ENCODE results near the gene SPATA18. TPM values are rescaled to one million over a fixed set of nuclear protein-coding genes. Genes with fewer than 3 reads are reported as not detected.
"Not testable (repeated sequence)": the region's sequence is repeated elsewhere in the genome, so short reads cannot be mapped to it uniquely, and the experiment has no call there.

SPATA18 gene
- polyA plus RNA-seq, 3 donors: 1.3 to 1.7 (median 1.5) TPM

DNA sequence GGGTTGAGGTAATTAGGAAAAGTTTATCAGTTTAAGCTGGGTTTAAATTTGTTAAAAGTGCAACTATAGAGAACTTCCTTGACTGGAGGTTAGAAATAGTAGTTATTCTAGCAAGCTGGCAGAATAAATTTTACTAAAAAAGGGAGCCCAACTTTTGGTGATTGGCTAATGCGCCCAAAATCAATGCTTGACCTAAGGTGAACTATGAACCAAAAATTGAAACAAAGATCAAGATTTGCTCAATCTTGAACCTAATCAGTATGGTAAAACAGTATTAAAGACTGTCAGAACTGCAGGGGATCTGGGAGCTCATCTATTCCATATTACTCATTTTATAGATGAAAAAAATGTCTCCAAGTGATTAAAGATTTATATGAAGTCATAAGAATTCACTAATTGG lies 6.1 kb upstream of the SPATA18 start:
- DNase-seq (ENCODE audit: extremely low read depth in 1 of 11, low read depth in 9 of 11, low spot score in 4 of 11): no peak

DNA sequence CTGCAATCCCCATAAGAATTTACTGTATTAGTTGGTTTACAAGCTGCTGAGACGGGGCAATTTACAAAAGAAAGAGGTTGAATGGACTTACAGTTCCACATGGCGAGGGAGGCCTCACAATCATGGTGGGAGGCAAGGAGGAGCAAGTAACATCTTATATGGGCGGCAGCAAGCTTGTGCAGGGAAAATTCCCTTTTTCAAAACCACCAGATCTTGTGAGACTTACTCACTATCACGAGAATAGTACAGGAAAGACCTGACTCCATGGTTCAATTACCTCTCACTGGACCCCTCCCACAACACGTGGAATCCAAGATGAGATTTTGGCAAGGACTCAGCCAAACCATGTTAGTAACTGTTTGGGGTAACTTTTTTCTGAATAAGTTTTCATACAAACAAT lies 1.8 kb upstream of the SPATA18 start:
- DNase-seq (ENCODE audit: extremely low read depth in 1 of 11, low read depth in 9 of 11, low spot score in 4 of 11): no peak

DNA sequence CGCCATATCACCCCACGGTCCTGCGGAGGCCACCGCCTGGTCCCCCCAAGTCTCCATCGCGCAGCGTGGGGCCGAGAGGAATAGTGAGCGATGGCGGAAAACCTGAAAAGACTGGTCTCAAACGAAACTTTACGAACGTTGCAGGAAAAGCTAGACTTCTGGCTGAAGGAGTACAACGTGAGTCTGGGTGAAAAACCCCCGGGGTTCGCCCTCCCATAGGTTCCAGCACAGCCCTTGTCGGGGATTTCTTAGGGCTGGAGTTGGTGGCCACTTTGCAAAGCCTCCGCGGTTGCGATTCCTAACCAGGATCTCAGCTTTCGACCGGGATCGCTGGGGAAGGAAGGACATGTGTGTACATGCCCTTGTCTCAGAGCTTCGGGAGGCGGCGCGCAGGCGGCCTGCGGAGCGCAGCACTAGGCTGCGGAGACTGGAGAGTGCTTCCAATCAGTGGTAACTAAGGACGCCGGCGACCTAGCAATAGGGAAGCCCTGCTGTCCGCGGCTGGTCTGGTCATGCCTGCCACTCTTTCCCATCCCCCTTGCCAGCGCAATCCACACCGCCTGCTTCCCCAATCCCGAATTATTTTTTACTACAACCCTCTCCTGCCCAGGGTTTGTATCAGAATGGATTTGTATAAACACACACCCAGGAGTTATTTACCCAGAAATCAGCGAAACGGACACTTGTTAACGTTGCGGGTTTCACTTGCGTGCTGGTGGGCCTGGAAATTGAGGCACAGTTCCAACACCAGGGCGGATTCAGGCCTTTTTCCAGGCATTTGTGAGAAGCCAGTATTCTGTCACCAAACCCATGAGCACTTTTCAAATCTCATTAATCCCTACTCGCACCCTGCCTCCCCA lies 741 bp downstream of the SPATA18 start:
- DNase-seq (ENCODE audit: extremely low read depth in 1 of 11, low read depth in 9 of 11, low spot score in 4 of 11): peak in 5 of 11 donors; percentile 46 to 51 (median 49)

DNA sequence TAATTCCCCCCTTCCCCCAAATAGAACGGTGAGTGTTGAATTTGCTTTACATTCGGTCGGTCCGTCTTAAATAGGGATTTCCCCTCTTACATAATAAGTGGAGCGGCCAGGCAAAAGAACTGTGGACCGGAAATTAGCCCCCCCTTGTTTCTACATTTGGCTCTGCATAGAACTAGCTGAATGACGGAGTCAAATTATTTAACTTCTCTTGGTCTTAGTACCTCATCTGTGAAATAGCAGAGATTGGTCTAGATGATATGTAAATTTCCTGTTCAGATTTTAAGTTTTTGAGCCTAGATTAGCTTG lies 1.3 kb downstream of the SPATA18 start:
- DNase-seq (ENCODE audit: extremely low read depth in 1 of 11, low read depth in 9 of 11, low spot score in 4 of 11): no peak

DNA sequence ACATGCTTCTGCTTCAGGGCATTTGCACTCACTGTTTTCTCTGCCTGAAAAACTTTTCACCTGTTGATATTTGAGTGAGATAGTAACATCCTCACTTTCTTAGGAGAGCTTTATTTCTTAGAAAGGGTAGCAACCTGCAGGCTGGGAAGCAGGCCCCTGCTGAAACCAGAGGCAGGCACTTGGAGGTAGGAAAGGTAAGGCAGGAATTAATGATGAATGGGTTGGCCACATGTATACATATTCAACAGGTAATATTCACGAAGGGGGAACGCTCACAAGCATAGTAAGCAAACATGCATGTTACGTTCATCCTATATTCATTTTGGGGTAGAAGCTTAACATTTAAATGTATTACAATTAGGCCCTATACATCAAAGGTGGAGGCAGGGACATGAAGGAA lies 3.1 kb downstream of the SPATA18 start:
- no peak for DNase-seq (ENCODE audit: extremely low read depth in 1 of 11, low read depth in 9 of 11, low spot score in 4 of 11)

DNA sequence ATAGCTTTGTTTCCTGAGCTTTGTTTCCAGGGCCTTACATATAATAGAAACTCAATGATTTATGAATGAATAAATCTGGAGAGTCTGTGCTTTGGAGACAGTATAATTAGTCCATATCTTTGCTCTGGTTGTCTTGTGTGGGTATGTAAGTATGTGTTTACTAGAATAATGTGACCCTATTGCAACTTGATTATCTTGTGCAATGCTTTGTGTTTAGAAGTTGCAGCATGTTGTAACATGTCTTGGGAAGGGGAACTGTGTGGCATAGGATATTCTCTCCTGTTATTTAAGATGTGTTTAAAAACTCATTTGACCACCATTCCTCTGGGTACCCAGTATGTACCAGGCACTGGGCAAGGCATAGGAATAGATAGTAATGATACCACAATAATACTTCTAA lies 6.1 kb downstream of the SPATA18 start:
- no peak for DNase-seq (ENCODE audit: extremely low read depth in 1 of 11, low read depth in 9 of 11, low spot score in 4 of 11)

DNA sequence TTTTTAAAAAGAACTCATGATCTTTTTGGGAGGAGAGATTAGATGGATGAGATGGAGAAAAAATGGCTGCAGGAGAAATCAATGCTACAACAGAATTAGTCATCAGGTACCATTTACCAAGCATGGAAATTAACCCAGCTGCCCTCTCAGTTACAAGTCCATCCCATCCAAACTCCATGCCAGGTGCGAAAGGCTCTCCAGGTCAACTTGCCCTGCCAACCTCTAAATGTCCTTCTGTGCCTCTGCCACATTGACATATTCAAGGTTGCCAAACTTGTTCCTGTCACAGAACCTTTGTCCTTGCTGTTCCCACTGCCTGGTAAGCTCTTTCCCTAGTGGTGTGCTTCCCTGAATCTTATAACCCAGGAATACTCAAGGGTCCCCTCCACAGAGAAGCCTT lies 7.2 kb downstream of the SPATA18 start:
- DNase-seq (ENCODE audit: extremely low read depth in 1 of 11, low read depth in 9 of 11, low spot score in 4 of 11): no peak

DNA sequence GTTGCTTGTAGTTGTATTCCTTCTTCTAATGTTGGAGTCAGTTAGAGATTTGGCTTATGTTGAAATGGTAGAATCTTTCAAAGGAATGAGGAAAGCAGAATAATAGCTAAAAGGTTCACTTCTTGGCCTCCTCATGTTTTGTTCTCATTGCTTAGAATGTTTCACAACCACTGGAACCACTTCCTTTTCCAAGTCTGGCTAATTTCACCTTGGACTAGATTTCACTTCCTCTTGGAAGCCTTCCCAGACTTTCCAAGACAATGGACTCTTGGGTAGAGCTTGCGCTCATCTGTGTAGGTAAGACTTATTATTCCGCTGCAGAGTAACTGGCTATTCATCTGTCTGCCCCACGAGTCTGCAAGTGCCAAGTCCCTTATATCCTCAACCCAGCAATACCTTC lies 8.3 kb downstream of the SPATA18 start:
- no peak for DNase-seq (ENCODE audit: extremely low read depth in 1 of 11, low read depth in 9 of 11, low spot score in 4 of 11)

DNA sequence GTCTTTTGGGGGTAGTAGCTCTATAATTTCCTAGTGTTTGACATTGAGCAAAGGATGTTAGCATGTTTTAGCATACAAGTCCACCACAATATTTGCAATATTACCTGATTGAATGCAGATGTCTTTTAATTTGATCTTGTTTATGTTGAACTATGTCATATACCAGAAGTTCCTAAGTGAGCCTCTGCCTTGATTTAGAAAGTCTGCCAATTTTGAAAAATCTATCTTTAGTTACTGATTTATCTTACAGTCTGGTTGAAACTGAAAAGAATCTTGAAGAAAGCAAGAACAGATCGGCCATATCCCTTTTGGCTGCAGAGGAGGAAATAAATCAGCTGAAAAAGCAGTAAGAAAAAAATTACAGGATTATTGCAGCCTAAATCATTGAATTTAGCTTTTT lies 18.5 kb downstream of the SPATA18 start:
- no peak for DNase-seq (ENCODE audit: extremely low read depth in 1 of 11, low read depth in 9 of 11, low spot score in 4 of 11)

DNA sequence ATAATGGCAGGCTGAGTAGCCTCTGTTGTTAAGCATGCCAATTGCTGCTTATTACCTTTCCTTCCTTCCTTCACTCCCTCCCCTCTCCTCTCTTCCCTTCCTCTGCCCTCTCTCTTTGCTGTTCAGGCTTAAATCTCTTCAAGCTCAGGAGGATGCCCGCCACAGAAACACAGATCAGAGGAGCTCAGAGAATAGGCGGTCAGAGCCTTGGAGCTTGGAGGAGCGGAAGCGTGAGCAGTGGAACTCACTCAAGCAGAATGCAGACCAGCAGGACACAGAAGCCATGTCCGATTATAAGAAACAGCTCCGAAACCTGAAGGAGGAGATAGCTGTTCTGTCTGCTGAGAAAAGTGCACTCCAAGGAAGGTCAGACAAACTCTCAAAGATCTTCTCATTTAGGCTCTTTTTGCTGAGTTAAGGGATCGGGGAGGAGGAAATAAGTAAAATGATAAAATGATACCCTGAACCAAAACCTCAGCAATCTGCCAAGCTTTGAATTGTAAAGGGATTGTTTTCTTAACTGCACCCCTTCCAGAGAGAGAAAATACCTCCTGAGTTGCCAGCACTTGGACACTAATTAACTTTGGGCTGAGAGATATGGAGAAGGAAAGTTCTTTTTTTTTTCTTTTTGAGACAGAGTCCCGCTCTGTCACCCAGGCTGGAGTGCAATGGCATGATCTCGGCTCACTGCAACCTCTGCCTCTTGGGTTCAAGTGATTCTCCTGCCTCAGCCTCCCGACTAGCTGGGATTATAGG lies 20.9 kb downstream of the SPATA18 start:
- DNase-seq (ENCODE audit: extremely low read depth in 1 of 11, low read depth in 9 of 11, low spot score in 4 of 11): no peak

DNA sequence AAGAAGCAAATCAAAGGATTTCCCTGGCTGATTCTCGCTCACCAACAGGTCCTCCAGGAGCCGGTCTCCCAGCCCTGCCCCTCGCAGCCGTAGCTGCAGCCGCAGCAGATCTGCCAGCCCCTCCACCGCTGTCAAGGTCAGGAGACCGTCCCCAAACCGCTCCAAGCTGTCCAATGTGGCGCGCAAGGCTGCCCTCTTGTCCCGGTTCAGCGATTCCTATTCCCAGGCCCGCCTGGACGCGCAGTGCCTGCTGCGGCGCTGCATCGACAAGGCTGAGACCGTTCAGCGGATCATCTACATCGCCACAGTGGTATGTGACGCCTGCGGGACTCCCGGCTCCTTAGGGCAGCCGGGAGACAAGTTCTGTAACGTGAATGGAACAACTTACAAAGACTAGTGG lies 25.6 kb downstream of the SPATA18 start:
- peak in 5 of 11 donors; percentile 21 to 36 (median 22) for DNase-seq (ENCODE audit: extremely low read depth in 1 of 11, low read depth in 9 of 11, low spot score in 4 of 11)

DNA sequence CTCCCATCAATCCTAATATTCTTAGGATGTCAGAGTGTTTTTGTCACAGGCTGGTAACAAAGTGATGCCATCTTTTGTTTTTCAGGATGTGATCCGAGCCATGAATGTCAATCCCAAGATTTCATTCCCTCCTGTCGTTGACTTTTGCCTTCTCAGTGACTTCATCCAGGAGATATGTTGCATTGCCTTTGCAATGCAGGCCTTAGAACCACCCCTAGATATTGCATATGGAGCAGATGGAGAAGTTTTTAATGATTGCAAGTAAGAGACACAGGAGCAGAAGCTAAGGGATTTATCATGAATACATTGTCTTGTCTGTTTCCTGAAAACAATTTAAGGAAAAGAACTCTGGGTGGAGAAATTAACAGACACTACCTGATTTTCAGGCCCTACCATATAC lies 28.6 kb downstream of the SPATA18 start:
- no peak for DNase-seq (ENCODE audit: extremely low read depth in 1 of 11, low read depth in 9 of 11, low spot score in 4 of 11)

DNA sequence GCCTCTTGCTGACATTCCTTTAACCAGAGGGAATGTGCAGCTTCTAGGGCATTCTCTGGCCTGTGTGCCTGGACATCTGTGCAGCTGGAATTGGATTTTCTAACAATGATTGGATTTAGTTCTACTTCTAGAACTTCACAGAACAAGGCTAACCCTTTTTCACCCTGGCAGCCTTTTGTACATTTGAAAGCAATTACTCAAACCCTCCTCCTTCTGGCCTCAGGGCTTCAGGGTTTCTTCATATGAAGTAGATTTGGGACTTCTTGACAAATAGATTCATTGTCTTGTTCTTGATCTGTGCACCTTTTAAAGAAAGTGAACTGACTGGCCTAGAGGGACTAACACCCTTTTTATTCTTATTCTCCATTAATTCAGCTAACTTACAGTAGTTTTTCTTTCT lies 30.1 kb downstream of the SPATA18 start:
- no peak for DNase-seq (ENCODE audit: extremely low read depth in 1 of 11, low read depth in 9 of 11, low spot score in 4 of 11)

DNA sequence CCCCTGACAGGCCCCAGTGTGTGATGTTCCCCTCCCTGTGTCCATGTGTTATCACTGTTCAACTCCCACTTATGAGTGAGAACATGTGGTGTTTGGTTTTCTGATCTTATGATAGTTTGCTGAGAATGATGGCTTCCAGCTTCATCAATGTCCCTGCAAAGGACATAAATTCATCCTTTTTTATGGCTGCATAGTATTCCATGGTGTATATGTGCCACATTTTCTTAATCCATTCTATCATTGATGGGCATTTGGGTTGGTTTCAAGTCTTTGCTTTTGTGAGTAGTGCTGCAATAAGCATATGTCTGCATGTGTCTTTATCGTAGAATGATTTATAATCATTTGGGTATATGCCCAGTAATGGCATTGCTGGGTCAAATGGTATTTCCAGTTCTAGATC lies 35.3 kb downstream of the SPATA18 start:
- not testable (repeated sequence) for DNase-seq (ENCODE audit: extremely low read depth in 1 of 11, low read depth in 9 of 11, low spot score in 4 of 11)

DNA sequence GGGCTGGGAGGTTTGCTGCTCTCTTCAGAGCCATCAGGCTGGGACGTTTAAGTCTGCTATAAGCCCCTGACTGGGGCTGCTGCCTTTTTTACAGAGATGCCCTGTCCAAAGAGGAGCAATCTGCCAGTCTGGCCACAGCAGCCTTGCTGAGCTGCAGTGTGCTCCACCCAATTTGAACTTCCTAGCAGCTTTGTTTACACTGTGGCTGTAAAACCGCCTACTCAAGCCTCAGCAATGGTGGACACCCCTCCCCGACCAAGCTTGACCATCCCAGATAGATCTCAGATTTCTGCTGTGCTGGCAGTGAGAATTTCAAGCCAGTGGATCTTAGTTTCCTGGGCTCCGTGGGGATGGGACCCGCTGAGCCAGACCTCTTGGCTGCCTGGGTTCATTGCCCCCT lies 40.7 kb downstream of the SPATA18 start:
- no peak for DNase-seq (ENCODE audit: extremely low read depth in 1 of 11, low read depth in 9 of 11, low spot score in 4 of 11)

DNA sequence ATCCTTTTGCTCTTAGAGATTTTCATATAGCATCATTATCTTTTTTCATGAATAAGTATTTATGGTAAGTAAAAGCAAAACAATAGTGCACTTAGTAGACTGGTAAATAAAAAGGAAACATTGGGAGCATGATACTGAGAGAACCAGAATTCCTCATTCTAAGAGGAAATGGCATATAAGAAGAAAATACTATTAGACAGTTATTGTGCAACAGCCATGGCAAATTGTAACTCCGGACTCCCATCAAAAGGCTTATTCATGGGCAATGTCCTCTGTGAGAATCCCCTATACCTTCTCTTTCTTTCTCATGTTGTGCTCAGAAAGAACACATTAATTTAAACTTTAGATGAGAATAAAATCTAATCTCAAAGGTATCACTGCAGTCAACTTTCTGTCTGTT lies 42.4 kb downstream of the SPATA18 start:
- no peak for DNase-seq (ENCODE audit: extremely low read depth in 1 of 11, low read depth in 9 of 11, low spot score in 4 of 11)

DNA sequence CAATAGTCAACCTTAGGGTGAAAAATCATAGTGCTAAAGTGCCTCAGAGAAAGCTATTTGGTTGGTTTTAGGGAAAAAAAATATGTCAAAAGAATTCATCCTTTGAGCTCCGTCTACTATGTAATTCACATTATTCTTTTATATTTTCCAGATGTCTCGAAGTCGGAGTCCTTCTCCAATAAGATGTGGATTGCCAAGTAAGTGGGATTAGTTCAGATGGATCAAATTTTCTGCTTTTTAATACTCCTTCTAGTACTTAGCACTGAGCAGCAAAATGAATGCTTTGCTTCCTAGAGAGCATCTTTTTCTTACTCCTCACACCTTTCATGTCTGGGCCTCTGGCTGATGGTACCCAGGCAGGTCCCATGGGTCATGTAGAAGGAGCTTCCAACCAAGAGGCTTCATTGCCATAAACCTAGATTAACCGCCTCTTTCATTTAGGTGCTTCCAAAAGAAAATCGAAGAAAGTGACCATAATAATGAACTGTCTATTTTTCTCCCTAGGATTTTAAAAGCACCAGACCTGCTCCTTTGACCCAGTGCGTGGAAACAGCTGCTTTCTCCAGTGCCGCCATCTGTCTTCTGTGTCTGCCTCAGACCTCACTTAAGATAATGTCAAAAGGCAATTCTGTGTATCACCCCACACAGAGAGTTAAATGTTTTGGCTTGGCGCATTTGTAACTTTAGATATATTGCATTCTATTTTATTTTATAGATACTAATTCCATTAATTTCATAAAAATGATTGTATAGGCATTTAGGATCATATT lies 43.5 kb downstream of the SPATA18 start:
- DNase-seq (ENCODE audit: extremely low read depth in 1 of 11, low read depth in 9 of 11, low spot score in 4 of 11): no peak

DNA sequence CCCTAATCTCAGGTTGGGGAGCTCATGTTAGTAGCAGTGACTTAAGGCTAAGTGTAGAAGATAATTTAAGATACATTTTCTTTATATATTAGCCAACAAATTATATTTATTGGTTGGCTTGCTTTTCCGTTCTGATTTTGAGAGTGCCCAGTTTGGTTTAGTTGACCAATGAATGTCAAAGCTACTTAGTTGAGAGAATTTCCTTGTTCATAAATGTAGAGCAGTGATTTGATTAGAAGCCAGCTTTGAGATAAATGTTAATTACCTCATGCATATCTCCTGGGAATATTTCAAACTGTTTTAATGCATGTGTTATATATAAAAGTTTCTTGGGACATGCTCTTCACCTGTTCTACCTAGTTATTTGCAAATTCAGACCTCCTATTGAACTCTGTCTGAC lies 44.3 kb downstream of the SPATA18 start:
- DNase-seq (ENCODE audit: extremely low read depth in 1 of 11, low read depth in 9 of 11, low spot score in 4 of 11): no peak

DNA sequence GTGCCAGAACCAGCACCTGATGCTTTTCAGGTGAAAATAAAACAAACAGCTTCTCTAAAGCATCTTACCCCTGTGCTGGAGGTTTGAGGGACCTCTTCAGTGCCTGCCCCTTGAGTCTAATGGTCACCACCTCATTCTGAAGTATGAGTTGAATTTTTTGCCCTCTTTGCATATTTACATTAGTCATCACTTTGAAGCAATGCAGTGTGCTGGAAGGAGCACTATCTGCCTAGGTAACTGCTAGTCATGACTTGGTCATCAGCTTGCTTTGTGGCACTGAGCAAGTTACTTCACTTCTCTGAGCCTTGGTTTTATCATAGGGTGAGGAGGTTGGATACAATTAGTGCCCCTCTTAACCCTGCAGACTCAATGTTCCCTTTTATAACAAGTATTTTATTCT lies 44.9 kb downstream of the SPATA18 start:
- DNase-seq (ENCODE audit: extremely low read depth in 1 of 11, low read depth in 9 of 11, low spot score in 4 of 11): no peak

DNA sequence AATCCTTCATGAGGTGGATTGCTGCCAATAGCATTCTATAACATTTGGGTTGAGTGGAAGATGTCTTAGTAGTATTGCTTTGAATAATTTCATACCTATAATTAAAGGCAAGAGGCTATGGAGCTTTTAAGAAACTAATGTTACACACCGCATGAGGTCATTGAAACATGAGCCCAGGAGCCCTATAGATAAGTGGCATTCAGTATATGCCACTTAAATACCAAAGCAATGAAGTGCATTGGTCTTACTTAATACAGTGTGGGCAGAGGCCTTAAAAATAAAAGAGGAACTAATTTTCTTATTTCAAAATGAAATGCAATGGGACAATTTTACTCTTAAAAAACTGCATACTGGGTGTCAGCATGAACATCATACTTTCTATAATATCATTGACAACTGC lies 47.5 kb downstream of the SPATA18 start:
- DNase-seq (ENCODE audit: extremely low read depth in 1 of 11, low read depth in 9 of 11, low spot score in 4 of 11): no peak
